PFSK-1 (cell line): ENCODE data around the gene BEND2.

Source experiments
- POLR2AphosphoS5 ChIP-seq: IDR thresholded peaks from 2 replicates; pipeline ENCODE4 v1.6.1; 2012; ENCODE audit warnings: low read depth, mild to moderate bottlenecking, control low read depth, low read length, moderate library complexity
- REST ChIP-seq, 2 experiments: IDR thresholded peaks; 2 replicates each; pipeline versions ENCODE4 v1.6.1 to v1.8.0; 2011 to 2012; ENCODE audit warnings: low read depth in 2 of 2, low read length in 2 of 2, control low read depth in 1 of 2, inconsistent platforms in 1 of 2, mild to moderate bottlenecking in 1 of 2, moderate library complexity in 1 of 2; ENCODE audit not compliant: insufficient read depth in 1 of 2
- SIN3A ChIP-seq: IDR thresholded peaks from 2 replicates; pipeline ENCODE4 v1.6.1; 2012; ENCODE audit warnings: mild to moderate bottlenecking, low read length, moderate library complexity, borderline replicate concordance; ENCODE audit not compliant: insufficient read depth
- TAF1 ChIP-seq: IDR thresholded peaks from 2 replicates; pipeline ENCODE4 v1.6.1; 2012; ENCODE audit warnings: low read length, control low read depth, borderline replicate concordance; ENCODE audit not compliant: insufficient read depth

- TF ChIP-seq REST (IDR thresholded peaks at IDR 0.05; ENCODE audit: insufficient read depth in 1 of 2, low read depth in 2 of 2, low read length in 2 of 2) (no peak), TAF1 (no peak), POLR2AphosphoS5 (no peak), SIN3A (no peak)
These were observed 47.7 kb downstream of the BEND2 start for GRCh38 chrX:18172970-18173369.
